HG03432 (cell line): Measurements from ENCODE around the gene EIF3C.
"Not testable (repeated sequence)": the region's sequence is repeated elsewhere in the genome, so short reads cannot be mapped to it uniquely, and the experiment has no call there.

Source experiments
- ATAC-seq: cut with Tn5 transposase; IDR thresholded peaks from one replicate; pipeline ENCODE4 v1.9.1; 2021; ENCODE audit warnings: mild to moderate bottlenecking, moderate library complexity; ENCODE audit not compliant: unreplicated experiment

Gene EIF3C

DNA sequence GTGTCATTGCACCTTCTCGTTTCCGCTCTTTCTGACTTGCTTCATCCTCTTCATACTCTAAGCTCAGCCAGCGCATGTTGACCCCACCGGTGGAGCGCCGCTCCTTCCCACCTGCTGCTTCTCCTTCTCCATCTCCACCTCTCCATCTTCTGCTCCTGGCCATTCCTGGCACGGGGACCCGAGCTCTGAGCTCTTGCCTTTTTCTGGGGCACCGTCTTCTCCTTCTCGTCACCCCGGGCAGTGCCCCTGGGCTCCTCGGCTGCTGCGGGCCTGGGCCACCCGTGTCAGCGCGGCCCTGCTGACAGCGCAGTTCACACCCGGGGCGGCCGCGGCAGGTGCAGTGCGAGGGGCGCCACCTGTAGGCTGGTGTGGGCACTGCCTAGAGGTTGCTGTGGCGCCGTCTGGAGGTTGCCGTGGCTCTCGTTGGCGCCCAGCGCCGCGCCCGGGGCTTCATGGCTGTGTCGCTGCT is 38.8 kb downstream of the EIF3C start:
- peak; percentile 94 for ATAC-seq

DNA sequence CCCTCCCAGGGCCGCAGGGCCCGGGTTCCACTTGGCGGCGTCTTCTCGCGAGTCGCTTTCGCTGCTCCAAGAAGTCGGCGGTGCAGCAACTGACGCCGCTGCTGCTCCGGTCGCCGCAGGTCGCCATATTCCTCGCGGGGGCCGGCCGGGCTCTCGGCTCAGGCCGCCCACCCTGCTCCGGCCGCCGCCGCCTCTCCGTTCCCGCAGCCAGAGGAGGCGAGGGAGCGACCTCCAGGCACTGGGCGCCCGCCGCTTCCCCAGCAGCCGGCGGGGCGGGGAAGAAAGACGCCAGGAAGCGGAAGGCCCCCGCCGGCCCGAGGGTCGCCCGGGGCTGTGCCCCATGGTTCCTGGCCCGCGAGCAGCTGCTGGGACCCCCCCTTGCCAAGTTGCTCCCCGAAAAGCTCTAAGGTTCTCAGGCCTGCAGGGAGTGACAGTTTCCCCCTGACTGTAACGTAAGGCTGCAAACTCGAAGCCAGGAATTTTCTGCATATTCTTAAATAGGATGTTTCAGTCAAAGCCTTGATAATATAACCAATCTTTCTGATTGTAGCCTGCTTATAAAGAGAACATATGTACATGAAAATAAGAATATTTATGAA is 39.3 kb downstream of the EIF3C start:
- ATAC-seq, result peak; percentile 51

DNA sequence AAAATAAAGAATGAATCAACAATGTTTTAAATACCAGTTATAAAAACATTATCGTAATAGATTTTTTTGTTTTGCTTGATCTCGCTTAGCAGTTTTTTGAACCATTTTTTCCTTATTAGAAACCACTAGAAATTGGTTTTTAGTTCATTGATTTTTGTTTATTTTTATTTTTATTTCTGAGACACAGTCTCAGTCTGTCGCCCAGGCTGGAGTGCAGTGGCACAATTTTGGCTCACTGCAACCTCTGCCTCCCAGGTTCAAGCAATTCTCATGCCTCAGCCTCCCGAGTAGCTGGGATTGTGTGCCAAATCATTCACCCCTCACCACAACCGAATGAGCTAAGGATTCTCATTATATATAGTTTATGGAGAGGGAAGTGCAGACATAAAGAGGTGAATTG is 40.2 kb downstream of the EIF3C start, which contains the start of gene NPIPB9:
NPIPB9 (plus strand) TSS at position 301 of the 400 bp plus-strand sequence.
- not testable (repeated sequence) for ATAC-seq

DNA sequence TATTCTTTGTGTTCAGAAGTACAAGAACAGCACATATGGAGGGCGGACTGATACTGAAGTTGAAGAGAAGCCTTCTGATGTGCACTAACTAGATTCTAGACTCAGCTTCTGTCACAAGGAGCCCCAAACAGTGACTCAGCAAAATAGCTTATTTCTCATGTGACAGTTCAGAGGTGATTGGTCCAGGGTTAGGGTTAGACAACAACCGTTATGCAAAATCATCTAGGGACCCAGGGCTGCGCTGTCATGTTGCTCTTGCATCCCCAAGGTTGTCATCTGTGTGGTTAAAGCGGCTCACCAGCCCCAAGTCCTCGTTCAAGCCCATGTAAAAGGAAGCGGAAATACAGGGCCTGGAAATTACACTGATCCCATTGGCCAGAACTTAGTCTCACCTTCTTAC is 70.4 kb downstream of the EIF3C start:
- ATAC-seq, result not testable (repeated sequence)

DNA sequence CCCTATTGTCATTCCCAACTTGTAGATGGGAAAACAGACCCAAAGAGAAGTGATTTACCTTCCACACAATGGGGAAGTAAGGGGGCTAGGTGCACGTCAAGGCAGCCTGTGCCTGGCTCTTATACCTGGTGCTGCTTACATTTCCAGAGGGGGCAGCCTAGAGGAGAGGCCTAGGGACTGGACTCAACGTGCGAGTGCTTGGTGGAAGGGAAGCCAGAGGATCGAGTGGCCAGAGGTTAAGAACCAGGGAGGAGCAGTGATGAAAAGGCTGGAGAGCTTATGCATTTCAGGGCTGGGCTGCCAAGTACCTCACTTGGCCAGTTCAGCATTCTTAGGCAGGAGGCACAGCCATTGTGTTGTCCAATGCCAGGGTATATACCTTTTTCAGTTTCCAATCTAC is 71.1 kb downstream of the EIF3C start:
- ATAC-seq, result not testable (repeated sequence)
